ENCODE data around the gene KDM5B.

DNA sequence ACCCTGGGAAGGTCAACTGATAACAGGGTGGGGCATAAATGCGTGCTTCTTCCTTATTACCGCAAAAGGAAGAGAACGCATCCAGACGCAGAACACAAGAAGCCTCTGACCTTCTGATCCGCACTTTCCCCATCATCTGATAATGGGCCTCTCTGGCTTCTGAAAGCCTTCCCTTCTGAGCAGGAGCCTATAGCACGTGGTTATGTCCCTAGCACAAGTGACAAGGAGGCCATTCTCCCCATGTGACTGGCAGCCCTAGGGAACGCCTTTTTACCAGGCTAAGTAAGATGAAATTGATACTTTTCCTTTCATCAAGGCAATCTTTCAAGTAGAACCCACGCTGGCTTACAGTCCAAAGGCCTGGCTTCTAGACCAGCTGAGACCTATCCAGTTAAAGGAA is 46.6 kb upstream of the KDM5B start:
- no peak for TF ChIP-seq CTCF (IDR thresholded peaks at IDR 0.05)
- TF ChIP-seq POLR2A (IDR thresholded peaks at IDR 0.05): no peak

Measured in ovary (tissue), 3 donors.